Smooth muscle cell of the brain vasculature (primary cell): ENCODE results near the gene SFI1.
"Not testable (repeated sequence)": the region's sequence is repeated elsewhere in the genome, so short reads cannot be mapped to it uniquely, and the experiment has no call there.

Experiments used
- DNase-seq: peaks from one replicate; pipeline ENCODE4 v3.0.0-alpha.2; 2012; ENCODE audit warnings: low read depth, low spot score

The SFI1 gene

DNA sequence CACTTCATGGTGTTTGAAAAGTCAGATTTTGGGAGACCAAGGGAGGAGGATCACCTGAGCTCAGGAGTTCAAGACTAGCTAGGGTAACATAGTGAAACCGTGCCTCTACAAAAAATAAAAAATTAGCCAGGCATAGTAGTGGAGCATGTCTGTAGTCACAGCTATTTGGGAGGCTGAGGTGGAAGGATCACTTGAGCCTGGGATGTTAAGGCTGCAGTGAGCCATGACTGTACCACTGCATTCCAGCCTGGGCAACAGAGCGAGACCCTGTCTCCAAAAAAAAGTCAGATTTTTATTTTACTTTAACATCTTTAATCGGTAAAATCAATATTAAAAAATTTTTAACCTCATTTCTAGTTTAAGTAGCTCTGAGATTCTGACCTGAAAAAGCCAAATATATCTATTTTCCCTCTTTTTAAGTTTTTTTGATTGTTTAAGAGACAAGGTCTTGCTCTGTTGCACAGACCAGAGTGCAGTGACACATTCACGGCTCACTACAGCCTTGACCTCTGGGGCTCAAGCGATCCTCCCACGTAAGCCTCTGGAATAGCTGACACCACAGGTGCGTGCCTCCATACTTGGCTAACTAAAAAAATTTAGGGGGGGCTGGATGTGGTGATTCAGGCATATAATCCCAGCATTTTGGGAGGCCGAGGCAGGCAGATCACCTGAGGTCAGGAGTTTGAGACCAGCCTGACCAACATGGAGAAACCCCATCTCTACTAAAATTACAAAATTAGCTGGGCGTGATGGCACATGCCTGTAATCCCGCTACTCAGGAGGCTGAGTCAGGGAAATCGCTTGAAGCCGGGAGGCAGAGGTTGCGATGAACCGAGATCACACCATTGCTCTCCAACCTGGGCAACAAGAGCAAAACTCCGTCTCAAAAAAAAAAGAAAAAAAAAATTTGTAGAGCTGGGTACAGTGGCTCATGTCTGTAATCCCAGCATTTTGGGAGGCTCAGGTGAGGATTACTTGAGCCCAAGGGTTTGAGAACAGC is 48.4 kb downstream of the SFI1 start:
- DNase-seq, result no peak

DNA sequence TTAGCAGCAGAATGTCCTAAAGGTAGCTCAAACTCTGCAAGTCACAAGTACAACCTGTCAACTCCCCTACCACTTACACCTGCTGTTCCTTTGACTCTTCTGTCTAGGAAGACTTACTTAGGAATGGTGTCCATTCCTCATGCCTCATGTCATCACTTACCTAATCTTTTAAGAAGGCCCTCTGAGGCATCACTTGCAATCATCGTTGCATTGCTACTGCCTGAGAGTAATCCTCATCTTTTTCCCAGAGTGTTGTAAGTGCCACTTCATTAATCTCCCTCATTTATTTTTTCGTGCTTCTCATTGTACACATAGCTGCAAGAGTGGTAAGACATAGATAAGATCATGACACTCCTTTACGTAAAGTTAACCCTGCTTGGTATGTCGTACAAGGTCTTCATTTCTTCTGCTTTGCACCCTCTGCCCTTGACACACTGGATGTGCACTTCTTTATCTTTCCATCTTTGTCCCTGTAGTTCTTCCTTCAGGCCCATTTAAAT is 54.6 kb downstream of the SFI1 start:
- DNase-seq, result no peak

GRCh38 chr22:31556627-31557203 is 60.4 kb downstream of the SFI1 start:
- no peak for DNase-seq

DNA sequence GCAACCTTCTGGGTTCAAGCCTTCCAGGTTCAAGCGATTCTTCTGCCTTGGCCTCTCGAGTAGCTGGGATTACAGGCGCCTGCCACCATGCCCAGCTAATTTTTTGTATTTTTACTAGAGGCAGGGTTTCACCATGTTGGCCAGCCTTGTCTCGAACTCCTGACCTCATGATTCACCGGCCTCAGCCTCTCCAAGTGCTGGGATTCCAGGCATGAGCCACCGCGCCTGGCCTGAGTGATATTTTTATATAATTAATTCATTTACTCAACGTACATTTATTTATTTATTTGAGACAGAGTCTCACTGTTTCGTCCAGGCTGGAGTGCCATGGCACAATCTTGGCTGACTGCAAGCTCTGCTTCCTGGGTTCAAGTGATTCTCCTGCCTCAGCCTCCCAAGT is 62.2 kb downstream of the SFI1 start:
- DNase-seq, result not testable (repeated sequence)

DNA sequence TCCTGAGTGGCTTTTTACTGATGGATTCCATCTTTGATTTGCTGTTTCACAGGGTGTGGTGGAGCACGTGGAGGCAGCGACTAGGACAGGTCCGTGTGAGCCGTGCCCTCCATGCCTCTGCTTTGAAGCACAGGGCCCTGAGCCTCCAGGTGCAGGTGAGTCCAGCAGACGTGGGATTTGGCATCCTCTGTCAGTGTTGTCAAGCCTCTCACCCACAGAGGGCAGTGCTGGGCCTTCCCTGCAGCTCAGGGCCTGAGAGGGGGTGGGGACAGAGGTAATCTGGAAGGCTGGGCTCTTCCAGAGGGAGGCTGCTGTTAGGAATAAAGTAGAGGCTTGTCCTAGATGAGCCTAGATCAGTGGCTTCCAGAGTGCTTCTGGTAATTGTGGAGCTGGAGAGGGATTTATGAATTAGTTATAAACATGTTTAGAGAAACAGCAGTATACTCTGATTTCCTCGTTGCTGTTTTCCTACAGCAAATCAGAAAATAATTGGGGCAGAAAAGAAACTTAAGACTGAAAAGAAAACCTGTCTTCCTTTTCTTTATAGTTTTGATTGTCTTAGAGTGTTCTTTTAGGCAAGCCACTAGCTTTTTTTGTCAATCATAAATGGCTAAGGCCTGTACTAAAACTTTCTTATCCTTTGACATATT is 65.0 kb downstream of the SFI1 start:
- peak; percentile 55 for DNase-seq

GRCh38 chr22:31561970-31562369 is 65.6 kb downstream of the SFI1 start:
- no peak for DNase-seq

DNA sequence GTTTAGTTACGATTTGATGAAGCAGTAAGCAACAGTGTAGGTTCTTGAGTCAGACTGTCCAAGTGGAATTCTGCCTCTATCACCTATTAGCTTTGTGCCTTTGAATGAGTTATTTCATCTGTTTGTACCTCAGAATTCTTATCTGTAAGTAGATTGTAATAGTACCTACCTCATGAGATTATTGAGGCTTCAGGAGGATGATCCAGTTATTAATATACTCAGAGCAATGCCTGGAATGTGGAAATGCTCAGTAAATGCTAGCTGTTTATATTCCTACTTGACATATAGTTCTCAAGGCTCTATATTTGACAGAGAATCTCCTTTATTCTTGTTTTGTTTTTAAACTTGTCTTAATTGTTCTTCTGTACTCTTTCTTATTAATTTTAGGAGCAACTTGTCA is 70.1 kb downstream of the SFI1 start:
- no peak for DNase-seq

GRCh38 chr22:31567196-31567595 is 70.9 kb downstream of the SFI1 start:
- no peak for DNase-seq

- DNase-seq, result no peak
These were observed 71.4 kb downstream of the SFI1 start for GRCh38 chr22:31567702-31568101.

GRCh38 chr22:31569126-31569525 is 72.8 kb downstream of the SFI1 start:
- no peak for DNase-seq

DNA sequence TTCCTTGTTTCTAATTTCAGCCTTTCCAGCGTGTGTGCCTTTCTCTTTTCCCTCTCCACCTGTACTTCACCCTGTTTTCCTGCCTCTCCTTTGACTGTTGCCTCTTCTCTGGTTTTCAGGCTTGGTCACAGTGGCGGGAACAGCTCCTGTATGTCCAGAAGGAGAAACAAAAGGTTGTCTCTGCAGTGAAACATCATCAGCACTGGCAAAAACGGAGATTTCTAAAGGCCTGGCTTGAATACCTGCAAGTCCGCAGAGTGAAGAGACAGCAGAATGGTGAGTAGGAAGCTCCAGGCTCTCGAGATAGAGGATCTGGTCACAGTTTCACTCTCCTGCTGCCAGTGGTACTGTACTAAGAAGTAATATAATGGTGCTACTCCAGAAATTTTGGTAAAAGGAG is 76.6 kb downstream of the SFI1 start:
- DNase-seq, result no peak

GRCh38 chr22:31574055-31574670 is 77.8 kb downstream of the SFI1 start:
- no peak for DNase-seq

- DNase-seq, result no peak
These were observed 78.9 kb downstream of the SFI1 start for GRCh38 chr22:31575190-31575589.

GRCh38 chr22:31577711-31578110 is 81.4 kb downstream of the SFI1 start:
- no peak for DNase-seq

DNA sequence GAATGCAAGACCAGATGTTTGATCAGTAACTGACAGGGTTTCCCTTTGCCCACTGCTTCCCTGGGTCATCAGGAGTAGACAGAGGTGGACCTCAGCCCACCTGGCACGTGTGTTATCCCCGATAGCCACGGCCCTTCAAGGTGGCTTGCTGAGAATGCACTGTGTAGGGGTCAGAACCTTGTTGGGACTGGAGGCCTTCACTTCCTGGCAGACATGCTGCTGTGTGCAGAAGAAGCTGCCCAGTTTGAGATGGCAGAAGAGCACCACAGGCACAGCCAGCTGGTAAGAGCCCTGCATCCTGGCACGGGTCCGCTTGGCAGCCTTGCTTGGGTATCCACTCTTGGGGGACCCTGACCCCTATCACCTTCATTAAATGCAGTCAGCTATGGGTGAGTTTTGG is 81.8 kb downstream of the SFI1 start:
- DNase-seq, result no peak

GRCh38 chr22:31579835-31580242 is 83.5 kb downstream of the SFI1 start:
- DNase-seq, result peak; percentile 67

DNA sequence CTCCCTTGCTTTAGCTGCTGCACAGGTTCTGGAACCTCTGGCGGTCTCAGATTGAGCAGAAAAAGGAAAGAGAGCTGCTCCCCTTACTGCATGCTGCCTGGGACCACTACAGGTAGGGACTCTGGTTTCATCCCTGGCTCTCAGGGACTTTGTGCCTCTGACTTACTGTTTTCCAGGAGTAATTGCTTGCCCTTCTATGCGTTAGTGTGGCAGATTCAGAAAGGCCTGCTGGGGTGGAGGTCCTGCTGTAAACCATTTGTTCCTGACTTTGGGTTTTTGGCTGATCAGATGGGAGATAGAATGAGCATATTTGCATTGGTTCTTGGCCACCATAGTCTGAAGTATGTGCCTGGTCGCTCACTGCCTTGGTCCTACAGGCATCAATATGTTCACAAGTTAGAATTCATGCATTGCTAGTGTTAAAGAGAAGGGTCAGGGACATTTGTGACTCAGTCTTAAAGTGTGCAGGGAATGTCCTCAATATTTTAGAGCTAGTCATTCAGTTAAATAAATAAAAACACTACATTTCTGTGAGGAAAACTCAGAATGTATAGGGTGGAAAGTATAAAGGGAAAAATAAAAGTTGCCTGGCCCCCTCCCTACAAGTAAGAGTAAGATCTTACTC is 87.6 kb downstream of the SFI1 start:
- DNase-seq, result no peak

- DNase-seq, result no peak
These were observed 88.4 kb downstream of the SFI1 start for GRCh38 chr22:31584804-31585160.

GRCh38 chr22:31585161-31585859 is 89.0 kb downstream of the SFI1 start:
- DNase-seq, result no peak

GRCh38 chr22:31586137-31586920 is 90.0 kb downstream of the SFI1 start:
- no peak for DNase-seq
